Activated CD8-positive, alpha-beta memory T cell treated with anti-CD3 and anti-CD28 coated beads for 48 hours (primary cell): Measurements from ENCODE around the gene CBX6.

Experiments used
- DNase-seq, 3 experiments: peaks; one replicate each; pipeline ENCODE4 v3.0.0-alpha.2; 2020; ENCODE audit warnings: low read depth in 2 of 3, low spot score in 2 of 3

Gene CBX6

DNA sequence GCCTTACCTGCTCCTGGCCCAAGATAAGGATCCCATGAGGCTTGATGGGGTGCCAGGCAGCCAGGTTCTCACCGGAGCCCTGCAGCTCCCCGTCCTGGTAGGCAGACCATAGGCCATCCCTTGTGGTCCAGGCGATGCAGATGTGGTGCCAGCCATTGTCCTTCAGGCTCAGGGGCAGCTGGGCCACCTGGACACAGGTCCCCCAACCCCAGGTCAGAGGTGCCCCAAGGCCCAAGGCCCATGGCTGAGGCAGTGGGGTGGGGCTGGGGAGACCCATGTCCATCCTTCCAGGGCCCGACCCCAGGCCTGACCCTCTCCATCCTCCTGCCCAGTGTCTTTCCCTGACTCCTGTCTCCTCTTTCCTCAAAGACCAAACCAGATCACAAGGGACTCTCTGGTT, 48.9 kb downstream of the CBX6 start:
- no peak for DNase-seq

DNA sequence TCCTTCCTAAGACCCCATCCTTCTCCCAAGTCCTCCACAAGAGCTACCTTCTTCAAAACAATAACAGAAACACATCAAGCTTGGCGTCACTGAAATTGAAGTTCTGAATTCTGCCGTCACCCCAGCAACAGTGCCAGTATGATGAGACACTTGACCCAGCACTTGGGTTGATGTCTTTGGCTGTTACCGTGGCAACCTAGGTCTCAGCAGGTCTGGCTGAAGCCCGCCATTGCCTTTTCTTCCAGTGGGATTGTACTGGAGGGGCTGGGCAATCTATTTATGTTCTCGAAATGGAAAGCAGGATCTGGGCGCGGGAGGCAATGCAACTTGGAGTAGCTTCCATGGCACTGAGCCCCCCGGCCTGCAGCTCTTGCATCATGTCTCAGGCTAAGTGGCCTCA, 52.0 kb downstream of the CBX6 start:
- DNase-seq = no peak

DNA sequence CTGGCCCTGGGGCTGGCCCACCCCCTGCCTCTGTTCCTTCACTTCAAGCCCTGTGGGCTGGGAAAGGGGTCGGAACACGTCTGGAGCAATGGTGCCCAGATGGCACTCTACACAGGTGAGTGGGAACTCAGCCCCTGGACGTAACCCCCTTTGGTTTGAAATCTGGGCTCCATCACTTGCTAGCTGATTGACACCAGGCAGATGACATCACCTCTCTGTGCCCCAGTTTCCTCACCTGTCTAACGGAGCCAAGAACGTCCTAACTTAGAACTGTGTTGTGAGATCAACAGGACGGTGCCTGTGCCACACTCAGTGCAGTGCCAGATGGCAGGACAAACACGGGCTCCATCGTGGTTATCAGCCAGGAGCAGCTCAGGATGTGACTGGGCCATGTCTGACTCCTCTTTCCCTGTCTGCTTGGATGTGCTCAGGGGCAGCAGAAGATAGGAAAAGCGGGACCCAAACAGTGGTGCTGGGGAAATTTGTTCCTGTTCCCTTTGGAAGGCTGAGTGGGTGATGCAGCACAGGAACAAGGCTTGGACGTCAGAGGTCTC, 52.6 kb downstream of the CBX6 start:
- DNase-seq = no peak

DNA sequence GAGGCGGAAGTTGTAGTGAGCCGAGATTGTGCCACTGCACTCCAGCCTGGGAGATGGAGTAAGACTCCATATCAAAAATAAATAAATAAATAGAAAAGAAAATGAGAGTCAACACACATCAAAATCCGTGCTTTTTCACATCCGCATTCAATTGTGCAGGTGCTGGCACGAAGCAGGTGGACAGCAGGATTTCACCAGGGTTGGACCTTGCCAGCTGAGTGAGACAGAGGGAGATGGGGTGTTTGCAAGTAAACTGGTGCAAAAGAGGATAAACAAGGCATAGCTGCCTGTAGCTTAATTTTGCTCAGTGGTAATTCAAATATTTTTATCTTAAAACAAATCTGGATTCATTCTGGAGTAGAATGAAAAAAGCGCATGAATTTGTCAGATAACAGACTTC, 54.8 kb downstream of the CBX6 start:
- DNase-seq = no peak

DNA sequence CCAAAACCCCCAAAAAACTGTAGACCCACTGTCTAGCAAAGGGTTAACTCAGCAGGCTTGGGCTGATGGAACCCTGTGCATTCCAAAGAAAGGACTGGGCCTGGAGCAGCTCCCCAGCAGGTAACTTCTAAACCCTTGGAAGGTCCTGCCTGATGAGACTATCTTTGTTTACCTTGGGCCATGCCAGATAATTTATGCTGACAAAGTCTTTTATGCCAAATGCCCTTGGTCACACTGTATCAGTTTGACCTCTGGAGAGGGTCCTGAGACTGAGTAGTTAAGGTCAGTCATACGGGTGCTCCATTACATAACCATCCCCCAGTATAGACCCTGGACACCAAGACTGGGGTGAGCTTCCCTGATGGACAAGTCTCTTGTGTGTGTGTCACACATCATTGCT, 56.2 kb downstream of the CBX6 start:
- no peak for DNase-seq
